ENCODE measurements around the gene ARHGEF19.
"Not testable (repeated sequence)": the region's sequence is repeated elsewhere in the genome, so short reads cannot be mapped to it uniquely, and the experiment has no call there.

Gene ARHGEF19

GRCh38 chr1:16212251-16212961, at the start of gene ARHGEF19:
ARHGEF19 (minus strand) TSS chr1:16212652; CDS start chr1:16209054, 3,598 bp downstream.
- peak; percentile 51 for DNase-seq (ENCODE audit: low spot score)

GRCh38 chr1:16262067-16262466, 49.6 kb upstream of the ARHGEF19 start:
- DNase-seq (ENCODE audit: low spot score), result no peak

- no peak for DNase-seq (ENCODE audit: low spot score)
These were observed 48.4 kb upstream of the ARHGEF19 start for GRCh38 chr1:16260814-16261213.

GRCh38 chr1:16258591-16259135, 46.2 kb upstream of the ARHGEF19 start:
- DNase-seq (ENCODE audit: low spot score), result no peak

- no peak for DNase-seq (ENCODE audit: low spot score)
These were observed 45.5 kb upstream of the ARHGEF19 start for GRCh38 chr1:16257968-16258367.

GRCh38 chr1:16257556-16257955, 45.1 kb upstream of the ARHGEF19 start:
- not testable (repeated sequence) for DNase-seq (ENCODE audit: low spot score)

- no peak for DNase-seq (ENCODE audit: low spot score)
These were observed 44.0 kb upstream of the ARHGEF19 start for GRCh38 chr1:16256478-16256877.

GRCh38 chr1:16254263-16254928, 41.9 kb upstream of the ARHGEF19 start:
- no peak for DNase-seq (ENCODE audit: low spot score)

GRCh38 chr1:16253332-16253922, 41.0 kb upstream of the ARHGEF19 start:
- DNase-seq (ENCODE audit: low spot score), result no peak

- no peak for DNase-seq (ENCODE audit: low spot score)
These were observed 40.5 kb upstream of the ARHGEF19 start for GRCh38 chr1:16252912-16253311.

- DNase-seq (ENCODE audit: low spot score), result no peak
These were observed 38.9 kb upstream of the ARHGEF19 start for GRCh38 chr1:16251381-16251780.

GRCh38 chr1:16250524-16251251, 38.2 kb upstream of the ARHGEF19 start:
- no peak for DNase-seq (ENCODE audit: low spot score)

- DNase-seq (ENCODE audit: low spot score), result no peak
These were observed 37.3 kb upstream of the ARHGEF19 start for GRCh38 chr1:16249596-16250241.

- no peak for DNase-seq (ENCODE audit: low spot score)
These were observed 36.4 kb upstream of the ARHGEF19 start for GRCh38 chr1:16248603-16249516.

- no peak for DNase-seq (ENCODE audit: low spot score)
These were observed 35.6 kb upstream of the ARHGEF19 start for GRCh38 chr1:16248007-16248436.

- no peak for DNase-seq (ENCODE audit: low spot score)
These were observed 35.0 kb upstream of the ARHGEF19 start for GRCh38 chr1:16247441-16247840.

- no peak for DNase-seq (ENCODE audit: low spot score)
These were observed 34.5 kb upstream of the ARHGEF19 start for GRCh38 chr1:16246961-16247360.

- not testable (repeated sequence) for DNase-seq (ENCODE audit: low spot score)
These were observed 33.8 kb upstream of the ARHGEF19 start for GRCh38 chr1:16246239-16246638.

- no peak for DNase-seq (ENCODE audit: low spot score)
These were observed 33.2 kb upstream of the ARHGEF19 start for GRCh38 chr1:16245476-16246196.
